ENCODE measurements around the gene ZNF415. TPM values are rescaled to one million over a fixed set of nuclear protein-coding genes. Genes with fewer than 3 reads are reported as not detected.

Gene ZNF415
- total RNA-seq, 1 donor from 2014 or later, result 12.5 TPM

Other genes with a start within 250 kb of the ZNF415 start
- 16.4 TPM for gene ZNF320, start 235.3 kb downstream of the ZNF415 start, total RNA-seq
- 4.8 TPM for gene ZNF888, start 209.5 kb downstream of the ZNF415 start, total RNA-seq
- 11.4 TPM for gene ZNF816, start 170.0 kb downstream of the ZNF415 start, total RNA-seq
- not detected for gene ERVV-1, start 119.0 kb downstream of the ZNF415 start, total RNA-seq
- not detected for gene ERVV-2, start 88.2 kb downstream of the ZNF415 start, total RNA-seq
- gene ZNF160, start 29.5 kb downstream of the ZNF415 start, total RNA-seq, result 42.4 TPM
- 10.9 TPM for gene ZNF347, start 26.1 kb upstream of the ZNF415 start, total RNA-seq
- 3.1 TPM for gene ZNF665, start 60.4 kb upstream of the ZNF415 start, total RNA-seq
- 27.5 TPM for gene ZNF677, start 122.0 kb upstream of the ZNF415 start, total RNA-seq
- not detected for gene VN1R2, start 125.4 kb upstream of the ZNF415 start, total RNA-seq
- not detected for gene VN1R4, start 134.8 kb upstream of the ZNF415 start, total RNA-seq
- 8.2 TPM for gene ZNF845, start 200.8 kb upstream of the ZNF415 start, total RNA-seq
- 13.5 TPM for gene ZNF525, start 232.8 kb upstream of the ZNF415 start, total RNA-seq

All from skin of body (tissue), 1 donor.